Mesendoderm (in vitro differentiated cells): ENCODE data around the gene KCNK18.
A peak's percentile ranks its signal among the peaks of the same experiment; 100 is the strongest.

Source experiments
- DNase-seq: peaks from one replicate; pipeline ENCODE4 v3.0.0; 2013
- H2AK5ac ChIP-seq: 2 replicates; pipeline ENCODE4 v1.6.1; 2013; ENCODE audit warnings: low read length, inconsistent platforms
- H2BK120ac ChIP-seq: 2 replicates; pipeline ENCODE4 v1.6.1; 2013; ENCODE audit warnings: low read depth, mild to moderate bottlenecking, low read length, moderate library complexity, mixed read lengths
- H2BK15ac ChIP-seq: replicated peaks from 2 replicates; pipeline ENCODE4 v1.6.1; 2013; ENCODE audit warnings: low read depth, mild to moderate bottlenecking, moderate library complexity
- H2BK5ac ChIP-seq: 2 replicates; pipeline ENCODE4 v1.6.1; 2013; ENCODE audit warnings: low read length, inconsistent platforms
- H3K18ac ChIP-seq: 2 replicates; pipeline ENCODE4 v1.6.1; 2013; ENCODE audit warnings: mild to moderate bottlenecking, low read length, mixed read lengths
- H3K23ac ChIP-seq: one replicate; pipeline ENCODE4 v1.6.1; 2013; ENCODE audit warnings: low read length
- H3K27ac ChIP-seq: 2 replicates; pipeline ENCODE4 v1.5.1; 2013; ENCODE audit warnings: low read depth, mild to moderate bottlenecking, inconsistent platforms, low read length, moderate library complexity
- H3K27me3 ChIP-seq: 2 replicates; pipeline ENCODE4 v1.6.1; 2013; ENCODE audit warnings: low read length, control low read depth, mild to moderate bottlenecking, inconsistent platforms; ENCODE audit not compliant: insufficient read depth, poor library complexity
- H3K36me3 ChIP-seq: 2 replicates; pipeline ENCODE4 v1.6.1; 2013; ENCODE audit warnings: low read length, inconsistent platforms; ENCODE audit not compliant: control insufficient read depth, insufficient read depth
- H3K4ac ChIP-seq: one replicate; pipeline ENCODE4 v1.6.1; 2013; ENCODE audit warnings: low read depth, mild to moderate bottlenecking, low read length, moderate library complexity
- H3K4me1 ChIP-seq: 2 replicates; pipeline ENCODE4 v1.6.1; 2013; ENCODE audit warnings: low read depth, low read length, inconsistent platforms; ENCODE audit not compliant: control insufficient read depth
- H3K4me2 ChIP-seq: 2 replicates; pipeline ENCODE4 v1.6.1; 2013; ENCODE audit warnings: low read length
- H3K4me3 ChIP-seq: 2 replicates; pipeline ENCODE4 v1.5.1; 2013; ENCODE audit warnings: mild to moderate bottlenecking, low read length
- H3K56ac ChIP-seq: one replicate; pipeline ENCODE4 v1.6.1; 2013; ENCODE audit warnings: low read length
- H3K79me1 ChIP-seq: 2 replicates; pipeline ENCODE4 v1.6.1; 2013; ENCODE audit warnings: low read length, inconsistent platforms
- H3K79me2 ChIP-seq: 2 replicates; pipeline ENCODE4 v1.6.1; 2013; ENCODE audit warnings: mild to moderate bottlenecking, low read length; ENCODE audit not compliant: control insufficient read depth, insufficient read depth
- H3K9ac ChIP-seq: 2 replicates; pipeline ENCODE4 v1.6.1; 2013; ENCODE audit warnings: low read length, inconsistent platforms
- H4K5ac ChIP-seq: one replicate; pipeline ENCODE4 v1.6.1; 2013; ENCODE audit warnings: low read length
- H4K8ac ChIP-seq: one replicate; pipeline ENCODE4 v1.6.1; 2013; ENCODE audit warnings: low read depth, mild to moderate bottlenecking, control low read depth, low read length, moderate library complexity
- WGBS: extraction: QIAGEN DNeasy Blood & Tissue Kit; methylation state at CpG from one replicate; pipeline ENCODE4 v1.1.7; 2013; ENCODE audit warnings: low lambda C conversion rate, missing lambda C conversion rate; ENCODE audit not compliant: insufficient coverage; ENCODE audit errors: extremely low coverage; 5-methylcytosine and 5-hydroxymethylcytosine counted together
- small RNA-seq: library from polyadenylated mRNA; stranded (forward); fragments of <200 nt; extraction: miRNeasy Mini kit (QIAGEN cat#:217004); gene quantifications from one replicate; pipeline ENCODE3, GENCODE V24; 2013; ENCODE audit not compliant: insufficient read depth

Gene KCNK18

DNA sequence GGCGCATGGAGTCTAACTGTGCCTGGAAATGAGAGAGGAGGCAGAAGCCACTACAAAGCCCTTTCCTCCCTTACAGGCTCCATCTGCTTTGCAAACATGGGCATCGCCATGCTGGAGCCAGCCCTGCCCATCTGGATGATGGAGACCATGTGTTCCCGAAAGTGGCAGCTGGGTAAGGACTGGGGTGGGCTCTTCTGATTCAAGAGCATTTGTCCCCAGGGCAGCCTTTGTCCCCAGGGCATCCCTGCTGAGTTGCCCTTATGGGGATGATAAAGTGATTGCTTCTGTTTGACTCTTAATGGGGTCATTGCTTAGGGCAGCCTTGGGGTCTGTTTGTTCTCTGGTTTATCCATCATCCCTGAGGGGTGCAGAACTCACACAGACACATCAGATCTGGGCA, 60.4 kb downstream of the KCNK18 start:
- no peak overlapping the region for H3K4me2 ChIP-seq
- no peaks in the 10 kb centered on the region for H3K79me1 ChIP-seq
- no peak overlapping the region for H3K23ac ChIP-seq
- no peak overlapping the region for H4K5ac ChIP-seq
- no peaks in the 10 kb centered on the region for H3K36me3 ChIP-seq
- no peaks in the 10 kb centered on the region for H3K79me2 ChIP-seq
- H3K27me3 ChIP-seq: no peaks in the 10 kb centered on the region
- H3K4ac ChIP-seq: no peak overlapping the region
- no peak overlapping the region for H3K9ac ChIP-seq
- H2BK120ac ChIP-seq: no peak overlapping the region
- no peak overlapping the region for H3K27ac ChIP-seq
- no peak overlapping the region for H3K56ac ChIP-seq
- WGBS: no CpG with 5 or more reads among the region's 3 CpGs
- no peak overlapping the region for H2BK5ac ChIP-seq
- no peak overlapping the region for H2AK5ac ChIP-seq
- no peaks in the 10 kb centered on the region for H3K4me1 ChIP-seq
- H3K4me3 ChIP-seq: no peak overlapping the region
- no peak overlapping the region for H2BK15ac ChIP-seq
- no peak overlapping the region for H3K18ac ChIP-seq
- H4K8ac ChIP-seq: no peak overlapping the region
- DNase-seq: no peak

- no peaks in the 10 kb centered on the region for H3K4me1 ChIP-seq
- no peak overlapping the region for H3K9ac ChIP-seq
- WGBS: no CpG with 5 or more reads among the region's 3 CpGs
- no peak overlapping the region for H2AK5ac ChIP-seq
- no peaks in the 10 kb centered on the region for H3K27me3 ChIP-seq
- no peak overlapping the region for H3K23ac ChIP-seq
- H3K79me1 ChIP-seq: no peaks in the 10 kb centered on the region
- H2BK15ac ChIP-seq: no peak overlapping the region
- H3K56ac ChIP-seq: no peak overlapping the region
- no peak for DNase-seq
- H4K8ac ChIP-seq: no peak overlapping the region
- H2BK120ac ChIP-seq: no peak overlapping the region
- no peaks in the 10 kb centered on the region for H3K36me3 ChIP-seq
- H4K5ac ChIP-seq: no peak overlapping the region
- no peak overlapping the region for H3K4me2 ChIP-seq
- no peak overlapping the region for H3K4me3 ChIP-seq
- no peak overlapping the region for H2BK5ac ChIP-seq
- H3K18ac ChIP-seq: no peak overlapping the region
- no peaks in the 10 kb centered on the region for H3K79me2 ChIP-seq
- no peak overlapping the region for H3K4ac ChIP-seq
- no peak overlapping the region for H3K27ac ChIP-seq
Measured at GRCh38 chr10:117259279-117259678, 62.0 kb downstream of the KCNK18 start.

Small RNA genes lying within 50 kb of the gene (small RNA-seq; reads per million reads assigned to genes)
- 3.9 reads per million, percentile 61 among the genes with 10 or more reads in this experiment for gene MIR3663
